NCI-H82 (cell line): ENCODE data around the gene SMYD3.

Experiments used
- DNase-seq: peaks from one replicate; lab custom pipeline; 2025; lab: John Stamatoyannopoulos, UW

SMYD3 gene

DNA sequence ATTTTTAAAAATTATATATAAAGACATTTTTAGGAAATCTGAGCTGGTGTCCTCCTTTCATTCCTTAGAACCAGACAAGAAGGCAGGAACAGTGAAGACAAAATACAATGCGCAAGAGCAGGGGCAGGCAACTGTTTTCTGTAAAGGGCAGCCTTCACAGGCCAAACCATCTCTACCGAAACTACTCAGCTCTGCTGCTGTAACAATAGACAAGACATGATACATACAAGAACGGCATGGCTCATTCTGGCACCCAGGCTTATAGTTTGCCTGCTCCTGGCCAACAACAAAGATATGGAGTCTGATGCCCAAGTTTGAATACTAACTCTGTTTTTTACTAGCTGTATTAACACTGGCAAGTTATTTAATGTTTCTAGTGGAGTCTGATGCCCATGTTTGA, 232.0 kb downstream of the SMYD3 start:
- no peak for DNase-seq

DNA sequence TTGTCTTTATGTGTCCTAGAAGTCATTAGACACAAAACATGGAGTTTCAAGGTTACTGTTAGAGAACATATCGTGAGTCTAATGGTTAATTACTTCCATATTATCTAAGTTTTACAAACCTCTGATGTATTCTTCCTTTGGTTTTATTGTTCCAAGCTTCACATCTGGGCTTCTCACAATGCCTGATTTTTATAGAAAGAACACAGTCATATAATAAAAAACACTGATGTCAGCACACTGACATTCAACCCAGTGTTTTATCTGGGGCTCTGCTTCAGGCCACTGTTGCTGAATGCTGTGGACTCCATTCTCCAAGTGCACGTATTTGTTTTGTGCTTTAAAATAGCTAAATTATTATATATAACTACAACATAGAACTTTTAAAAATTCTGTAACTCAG, 232.9 kb downstream of the SMYD3 start:
- no peak for DNase-seq

DNA sequence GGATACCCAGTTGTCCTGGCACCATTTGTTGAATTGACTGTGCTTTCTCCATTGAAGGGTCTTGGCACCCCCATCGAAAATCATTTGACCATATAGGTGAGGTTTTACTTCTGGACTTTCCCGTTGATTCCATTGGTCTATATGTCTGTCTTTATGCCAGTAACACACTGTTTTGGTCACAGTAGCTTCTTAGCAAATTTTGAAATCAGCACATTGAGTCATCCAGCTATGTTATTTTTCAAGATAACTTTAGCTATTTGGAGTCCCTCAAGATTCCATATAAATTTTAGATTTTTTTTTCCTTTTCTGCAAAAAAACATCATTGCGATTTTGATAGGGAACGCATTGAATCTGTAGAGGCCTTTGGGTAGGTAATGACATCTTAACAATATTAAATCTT, 235.6 kb downstream of the SMYD3 start:
- no peak for DNase-seq

DNA sequence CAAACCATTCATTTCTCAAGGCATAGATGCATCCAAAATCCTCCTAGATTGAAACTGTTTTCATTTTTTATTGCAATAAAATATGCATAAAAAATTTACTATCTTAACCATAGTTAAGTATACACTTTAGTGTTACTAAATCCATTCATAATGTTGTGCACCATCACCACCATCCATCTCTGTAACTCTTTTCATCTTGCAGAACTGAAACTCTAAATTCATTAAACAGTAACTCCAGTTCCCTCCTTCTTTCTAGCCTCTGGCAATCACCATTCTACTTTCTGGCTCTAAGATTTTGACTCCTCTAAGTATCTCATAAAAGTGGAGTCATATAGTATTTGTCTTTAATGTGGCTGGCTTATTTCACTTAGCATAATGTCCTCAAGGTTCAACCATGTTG, 236.8 kb downstream of the SMYD3 start:
- DNase-seq = no peak

DNA sequence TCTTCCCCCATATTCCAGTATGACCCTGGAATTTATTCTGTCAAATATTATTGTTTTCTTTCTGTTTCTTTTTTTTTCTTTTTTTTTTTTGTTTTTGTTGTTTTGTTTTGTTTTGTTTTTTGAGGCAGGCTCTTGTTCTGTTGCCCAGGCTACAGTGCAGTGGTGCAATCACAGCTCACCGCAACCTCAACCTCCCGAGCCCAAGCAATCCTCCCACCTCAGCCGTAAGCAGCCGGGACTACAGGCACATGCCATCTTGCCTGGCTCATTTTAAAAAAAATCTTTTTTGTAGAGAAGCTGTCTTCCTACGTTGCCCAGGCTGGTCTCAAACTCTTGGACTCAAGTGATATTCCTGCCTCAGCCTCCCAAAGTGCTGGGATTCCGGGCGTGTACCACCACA, 237.6 kb downstream of the SMYD3 start:
- no peak for DNase-seq

DNA sequence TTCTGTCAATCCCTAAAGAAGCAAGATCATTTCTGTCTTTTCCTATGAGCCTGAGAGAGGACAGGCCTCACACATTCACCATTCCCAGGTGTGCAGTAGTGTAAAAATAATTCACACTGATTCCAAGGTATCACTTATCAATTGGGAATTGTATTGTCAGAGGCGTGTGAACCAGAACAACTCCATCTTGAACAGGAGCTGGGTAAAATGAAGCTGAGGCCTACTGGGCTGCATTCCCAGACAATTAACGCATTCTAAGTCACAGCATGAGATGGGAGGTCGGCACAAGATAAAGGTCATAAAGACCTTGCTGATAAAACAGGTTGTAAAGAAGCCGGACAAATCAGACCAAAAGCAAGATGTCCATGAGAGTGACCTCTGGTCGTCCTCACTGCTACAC, 239.2 kb downstream of the SMYD3 start:
- DNase-seq = no peak

DNA sequence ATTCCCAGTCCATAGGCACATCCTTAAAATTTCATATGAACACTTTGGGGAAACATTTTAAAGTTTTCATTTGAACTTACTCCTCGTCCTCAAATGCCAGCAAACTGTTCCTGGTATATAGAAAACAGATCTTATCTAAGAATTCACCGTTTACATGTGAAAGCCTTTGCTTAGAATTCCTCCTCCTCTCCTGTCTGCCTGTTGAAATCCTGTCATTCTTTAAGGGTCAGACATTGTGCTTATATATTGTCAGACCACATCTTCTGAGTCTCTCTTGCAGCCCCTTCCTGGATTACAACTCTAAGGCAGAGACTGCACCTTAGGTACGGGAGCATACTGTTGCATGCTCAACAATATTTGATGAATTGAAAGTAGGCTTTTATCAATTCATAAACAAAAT, 239.7 kb downstream of the SMYD3 start:
- no peak for DNase-seq

DNA sequence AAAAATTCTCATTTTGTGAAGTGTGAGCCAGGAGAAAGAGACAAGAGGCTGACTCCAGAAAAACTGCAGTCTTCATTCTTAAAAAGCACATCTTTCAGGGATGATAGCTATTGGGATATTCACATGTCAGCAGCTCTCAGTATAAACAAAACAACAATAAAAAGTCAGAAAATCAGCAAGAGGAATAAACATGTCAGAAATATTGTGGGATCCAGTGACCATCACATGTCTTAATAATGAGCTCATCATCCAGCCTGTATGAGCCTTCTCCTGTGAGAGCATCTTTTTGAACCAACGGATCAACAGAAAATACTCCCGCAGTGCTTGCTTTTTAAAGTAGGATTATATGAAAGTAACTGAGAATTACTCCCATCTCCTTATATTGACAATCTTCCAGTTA, 241.6 kb downstream of the SMYD3 start:
- no peak for DNase-seq

DNA sequence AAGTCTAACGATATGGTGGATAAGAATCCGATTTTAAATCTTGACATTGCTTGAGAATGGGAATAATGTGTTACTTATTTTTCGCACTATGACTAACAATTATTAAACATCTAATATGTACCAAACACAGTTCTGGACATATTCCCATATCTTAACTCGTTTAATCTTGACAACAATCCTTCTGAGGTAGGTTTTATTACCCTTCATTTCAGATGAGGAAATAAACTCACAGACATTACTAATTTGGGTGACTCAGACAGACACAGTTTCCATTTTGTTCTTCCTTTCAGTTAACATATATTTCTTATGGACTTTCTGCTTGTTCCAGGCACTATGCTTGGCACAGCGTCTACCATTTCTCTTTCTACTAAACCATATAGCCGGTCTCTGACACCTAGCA, 244.8 kb downstream of the SMYD3 start:
- DNase-seq = no peak

DNA sequence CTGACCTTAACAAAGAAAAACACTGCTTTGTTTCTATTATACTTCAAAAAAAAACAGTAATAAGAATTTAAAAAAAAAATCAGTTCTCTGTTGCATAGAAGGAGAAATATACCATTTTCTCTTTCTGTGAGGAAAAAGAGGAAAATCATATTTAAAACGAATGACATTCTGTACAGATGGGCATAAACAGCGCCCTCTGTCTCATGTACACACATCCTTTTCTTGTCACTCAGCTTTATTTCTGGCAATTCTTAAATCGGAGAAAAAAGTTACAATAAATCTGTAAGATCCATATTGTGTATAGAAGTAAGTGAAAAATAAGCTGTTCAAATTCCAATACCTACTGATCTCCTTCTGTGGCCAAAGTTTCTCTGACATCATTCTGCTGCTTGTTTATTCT, 245.4 kb downstream of the SMYD3 start:
- DNase-seq = no peak

DNA sequence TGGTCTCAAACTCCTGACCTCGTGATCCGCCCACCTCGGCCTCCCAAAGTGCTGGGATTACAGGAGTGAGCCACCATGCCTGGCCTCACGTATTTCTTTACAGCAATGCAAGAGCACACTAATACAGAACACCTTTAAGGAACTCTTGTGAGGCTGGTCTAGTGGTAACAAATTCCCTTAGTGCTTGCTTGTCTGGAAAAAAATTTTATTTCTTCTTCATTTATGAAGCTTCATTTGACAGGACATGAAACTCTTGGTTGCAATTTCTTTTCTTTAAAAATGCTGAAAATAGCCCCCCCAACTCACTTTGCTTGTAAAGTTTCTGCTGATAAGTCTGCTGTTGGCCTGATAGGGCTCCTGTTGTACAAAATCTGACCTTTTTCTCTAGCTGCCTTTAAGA, 248.8 kb downstream of the SMYD3 start:
- DNase-seq = no peak

DNA sequence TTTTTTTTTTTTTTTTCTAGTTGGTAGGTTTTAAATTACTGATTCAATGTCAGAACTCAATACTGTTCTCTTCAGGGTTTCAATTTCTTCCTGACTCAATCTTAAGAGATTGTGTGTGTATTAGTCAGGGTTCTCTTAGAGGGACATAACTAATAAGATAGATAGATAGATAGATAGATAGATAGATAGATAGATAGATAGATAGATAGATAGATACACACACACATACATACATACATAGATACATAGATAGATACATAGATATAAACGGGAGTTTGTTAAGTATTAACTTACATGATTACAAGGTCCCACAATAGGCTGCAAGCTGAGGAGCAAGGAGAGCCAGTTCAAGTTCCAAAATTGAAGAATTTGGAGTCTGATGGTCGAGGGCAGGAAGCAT, 251.3 kb downstream of the SMYD3 start:
- no peak for DNase-seq

DNA sequence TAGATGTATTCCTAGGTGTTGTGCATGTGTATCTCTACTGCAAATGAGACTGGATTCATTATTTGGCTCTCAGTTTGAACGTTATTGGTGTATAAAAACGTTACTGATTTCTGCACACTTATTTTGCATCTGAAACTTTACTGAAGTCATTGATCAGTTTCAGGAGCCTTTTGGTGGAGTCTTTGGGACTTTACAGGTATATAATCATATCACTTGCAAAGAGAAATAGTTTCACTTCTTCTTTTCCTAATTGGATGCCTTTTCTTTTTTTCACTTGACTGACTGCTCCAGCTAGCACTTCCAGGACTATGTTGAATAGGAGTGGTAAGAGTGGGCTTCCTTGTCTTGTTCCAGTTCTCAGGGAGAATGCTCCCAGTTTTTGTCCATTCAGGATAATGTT, 252.2 kb downstream of the SMYD3 start:
- no peak for DNase-seq

DNA sequence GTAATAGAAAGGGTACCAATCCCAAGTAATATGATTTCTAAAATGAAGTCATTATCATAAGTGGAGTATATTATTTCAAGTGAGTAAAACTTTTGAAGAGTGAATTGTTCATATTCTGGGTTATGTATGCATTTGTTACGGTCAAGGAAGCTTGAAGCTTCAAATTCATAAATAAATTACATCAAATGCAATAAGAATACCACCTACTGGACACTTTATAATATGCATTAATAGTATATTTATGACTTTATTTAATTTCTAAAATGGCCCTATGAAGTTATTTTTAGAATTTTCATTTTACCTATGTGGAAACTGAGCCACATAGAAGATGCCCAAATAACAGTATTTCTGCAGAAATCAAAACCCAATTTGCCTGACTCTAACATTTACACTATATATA, 260.6 kb downstream of the SMYD3 start:
- DNase-seq = no peak

DNA sequence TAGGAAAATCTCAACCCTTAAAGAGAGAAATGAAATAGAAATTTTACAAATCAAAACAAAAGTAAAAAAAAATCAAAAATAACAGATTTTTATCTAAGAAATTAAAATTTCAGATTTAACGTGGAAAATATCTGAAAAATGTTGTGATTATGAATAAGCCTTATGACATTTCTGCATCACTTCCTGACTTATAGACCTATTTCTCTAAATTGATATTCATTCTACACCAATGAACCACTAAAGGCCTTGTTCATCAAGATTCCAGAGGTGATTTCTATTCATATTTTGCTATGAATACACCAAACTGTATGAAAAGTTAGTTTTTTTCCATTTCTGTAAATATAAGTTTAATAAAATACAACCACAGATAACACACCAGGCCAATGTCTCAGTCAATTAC, 261.5 kb downstream of the SMYD3 start:
- no peak for DNase-seq

DNA sequence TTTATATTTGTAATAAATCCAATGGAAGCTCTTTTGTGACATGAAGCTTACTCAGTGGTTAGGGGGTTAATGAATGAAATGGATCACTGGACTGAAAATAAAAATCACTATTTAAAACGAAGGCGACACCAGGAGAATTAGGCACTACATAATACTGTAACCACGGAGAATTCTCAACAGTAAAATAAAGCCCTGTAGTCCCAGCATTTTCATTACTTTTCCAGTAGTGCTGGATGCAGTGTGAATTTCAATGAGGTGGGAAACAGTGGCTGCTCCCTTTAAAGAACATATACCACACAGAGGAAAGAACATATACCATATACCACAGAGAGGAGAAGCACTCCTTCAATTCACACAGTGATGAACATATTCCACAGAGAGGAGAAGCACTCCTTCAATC, 275.0 kb downstream of the SMYD3 start:
- no peak for DNase-seq

DNA sequence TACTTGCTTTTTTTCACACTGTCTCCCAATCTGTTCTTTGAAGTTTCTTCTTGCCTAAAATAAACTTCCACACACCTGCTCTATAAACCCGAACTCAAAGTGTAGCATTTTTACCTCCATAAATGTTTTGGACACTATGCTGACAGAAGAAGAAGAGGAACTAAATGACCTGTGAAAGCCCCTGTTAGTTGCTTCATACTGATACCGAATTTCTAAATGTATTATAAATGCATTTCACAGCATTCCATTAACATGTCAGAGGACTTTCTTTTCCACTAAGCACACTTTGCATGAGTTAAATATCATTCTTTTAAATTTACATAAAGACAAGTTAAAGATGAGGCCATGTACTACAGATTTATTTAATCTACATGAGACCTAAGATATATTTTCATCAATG, 281.0 kb downstream of the SMYD3 start:
- no peak for DNase-seq

DNA sequence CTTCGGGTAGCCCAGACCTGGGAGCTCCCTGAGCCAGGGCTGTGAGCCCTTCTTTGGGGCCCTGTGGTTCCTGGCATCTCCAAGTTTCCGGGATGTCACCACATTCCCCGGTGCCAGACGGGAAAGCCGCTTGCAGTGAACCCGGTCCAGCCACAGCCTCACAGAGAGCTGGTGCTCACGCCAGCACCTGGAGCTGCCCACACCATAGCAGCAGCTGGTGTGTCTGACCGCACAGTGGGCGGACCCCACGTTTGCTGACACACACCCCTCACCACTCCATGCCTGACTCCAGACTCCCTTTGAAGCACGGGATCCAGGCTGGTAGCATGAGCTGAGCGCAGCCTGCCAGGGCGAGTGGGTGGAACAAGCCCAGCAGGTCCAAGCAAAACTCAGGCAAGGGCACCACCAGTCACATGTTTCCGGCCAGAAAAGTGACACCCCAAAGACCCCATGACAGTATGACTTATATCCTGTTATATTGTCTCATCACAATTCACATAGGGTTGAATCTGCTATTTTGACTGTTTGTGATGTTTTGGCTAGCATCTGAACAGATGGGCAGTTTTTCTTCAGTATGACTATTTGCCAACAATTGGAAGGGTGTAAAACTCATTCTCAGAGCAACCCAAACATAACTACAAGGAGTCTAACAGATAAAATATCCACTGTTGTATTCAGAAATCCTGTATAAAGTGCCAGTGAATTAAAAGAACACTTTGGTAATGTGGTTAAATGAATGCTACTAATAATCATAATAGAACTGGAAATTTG, 285.4 kb downstream of the SMYD3 start:
- DNase-seq = no peak

DNA sequence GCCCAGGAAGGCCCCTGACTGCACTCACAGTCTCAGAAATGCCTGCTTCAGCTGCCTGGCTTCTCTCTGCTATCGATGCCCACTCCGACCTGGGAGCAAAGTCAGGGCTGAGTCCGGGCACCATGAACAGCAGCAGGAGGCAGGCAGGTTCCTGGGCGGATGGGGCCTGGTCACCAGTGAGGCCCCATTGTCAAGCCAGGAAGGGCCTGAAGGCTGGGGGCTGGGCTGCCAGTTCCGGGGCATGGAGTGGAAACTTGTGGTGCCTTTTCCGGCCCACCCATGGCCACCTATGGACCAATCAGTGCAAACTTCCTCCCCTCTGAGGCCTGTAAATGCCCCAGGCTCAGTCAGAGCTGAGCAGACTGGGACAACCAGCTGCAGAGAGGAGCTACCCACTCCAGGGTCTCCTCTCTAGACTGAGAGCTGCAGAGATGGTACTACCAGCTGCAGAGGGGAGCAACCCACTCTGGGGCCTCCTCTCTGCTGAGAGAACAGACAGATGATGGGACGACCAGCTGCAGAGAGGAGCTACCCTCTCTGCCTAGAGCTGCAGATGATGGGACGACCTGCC, 286.5 kb downstream of the SMYD3 start:
- DNase-seq = no peak

DNA sequence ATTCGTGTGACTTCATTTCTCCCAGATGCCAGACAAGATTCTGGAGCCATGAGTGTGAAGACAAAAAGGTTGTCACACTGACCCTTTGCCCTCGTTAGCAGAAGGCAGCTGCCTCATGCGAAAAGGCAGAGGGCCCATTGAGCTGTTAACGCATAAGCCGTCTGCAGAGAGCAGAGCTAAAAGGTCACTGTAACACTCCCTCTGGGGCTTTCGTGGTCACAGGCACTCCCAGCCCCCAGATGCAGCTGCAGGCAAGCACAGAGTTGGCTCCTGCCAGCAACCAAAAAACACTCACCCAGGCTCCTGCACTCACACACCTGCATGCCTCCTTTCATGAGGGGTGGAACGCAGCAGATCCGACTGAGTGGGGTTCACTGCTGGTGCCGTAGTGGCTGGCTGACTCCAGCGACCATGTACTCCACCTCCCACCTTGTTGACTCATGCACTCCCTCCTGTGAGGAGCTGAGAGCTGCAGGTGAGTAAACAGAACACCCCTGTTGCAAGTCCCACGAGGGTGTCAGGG, 287.5 kb downstream of the SMYD3 start:
- no peak for DNase-seq

DNA sequence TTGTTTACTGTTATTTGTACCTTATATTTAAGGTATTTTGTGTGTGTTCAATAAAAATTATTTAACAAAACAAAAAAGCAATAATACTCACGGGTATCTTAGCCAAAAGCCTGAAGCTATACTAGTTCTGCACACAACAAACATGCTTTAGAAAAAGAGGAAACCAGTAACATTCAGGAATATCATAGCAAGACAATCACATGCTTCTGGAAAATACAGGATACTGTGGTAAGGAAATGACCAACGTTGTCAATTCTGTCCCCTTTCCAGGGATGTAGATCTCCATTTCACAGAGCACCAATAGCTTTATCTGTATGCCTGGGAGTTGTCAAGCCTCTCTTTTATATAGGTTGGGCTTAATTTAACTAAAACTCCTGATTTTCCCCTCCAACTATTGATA, 288.4 kb downstream of the SMYD3 start:
- no peak for DNase-seq

DNA sequence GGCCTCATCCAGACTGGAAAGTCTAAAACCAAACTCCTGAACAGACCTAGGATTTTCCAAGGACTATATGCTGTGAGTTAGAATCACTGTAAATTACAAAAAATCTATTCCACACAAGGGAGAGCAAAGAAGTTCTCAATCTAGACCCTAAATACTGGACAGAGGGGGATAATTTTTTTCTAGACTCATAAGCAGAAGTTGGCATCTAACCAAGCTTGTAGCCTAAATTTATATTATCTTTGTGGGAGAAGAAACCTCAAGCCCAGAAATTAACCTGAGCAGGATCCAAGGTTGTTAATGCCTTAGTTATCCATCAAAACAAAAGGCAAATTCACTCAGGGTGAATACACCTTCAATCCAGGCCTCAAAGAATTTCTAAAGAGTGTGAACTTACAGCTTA, 290.2 kb downstream of the SMYD3 start:
- DNase-seq = no peak

DNA sequence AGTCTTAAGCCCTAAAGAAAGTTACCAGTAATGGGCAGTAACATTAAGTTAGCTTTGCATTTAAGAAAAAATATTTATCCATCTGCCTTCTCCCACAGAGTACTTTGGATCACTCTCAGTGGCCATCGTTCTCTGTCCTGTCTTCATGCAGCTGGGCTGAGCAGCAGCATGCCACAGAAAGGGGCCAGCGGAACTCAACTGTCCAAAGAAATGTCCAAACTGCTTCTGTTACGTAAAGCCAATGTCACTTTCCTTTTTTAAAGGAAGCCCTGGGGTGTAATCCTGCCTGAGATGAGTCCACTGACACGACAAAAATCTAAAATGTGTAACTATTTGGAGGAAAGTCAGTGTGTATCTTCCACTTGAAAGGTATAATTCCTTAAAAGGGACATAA, 291.6 kb downstream of the SMYD3 start:
- no peak for DNase-seq
